ENCODE data around the gene TPT1.

GRCh38 chr13:45306966-45307365 is 34.0 kb downstream of the TPT1 start:
- TF ChIP-seq CTCF (IDR thresholded peaks at IDR 0.05; ENCODE audit: insufficient read depth, low read length, poor library complexity, severe bottlenecking) (no peak), EZH2phosphoT487 (conservative IDR thresholded peaks at IDR 0.05; ENCODE audit: low read length) (no peak)
